Adipocyte (in vitro differentiated cells): ENCODE measurements around the gene HNRNPAB.
A peak's percentile ranks its signal among the peaks of the same experiment; 100 is the strongest.

Source experiments
- DNase-seq: peaks from one replicate; pipeline ENCODE4 v3.0.0-alpha.2; 2015; ENCODE audit warnings: low read depth
- H3K27me3 ChIP-seq: replicated peaks from 2 replicates; pipeline ENCODE4 v1.7.0; 2013; ENCODE audit warnings: mild to moderate bottlenecking, low read length, moderate library complexity; ENCODE audit not compliant: control insufficient read depth, insufficient read depth
- H3K36me3 ChIP-seq: 2 replicates; pipeline ENCODE4 v1.7.0; 2013; ENCODE audit warnings: low read length, mild to moderate bottlenecking, moderate library complexity; ENCODE audit not compliant: control insufficient read depth, insufficient read depth, severe bottlenecking
- H3K4me1 ChIP-seq: 2 replicates; pipeline ENCODE4 v1.7.0; 2013; ENCODE audit warnings: mild to moderate bottlenecking, low read length, moderate library complexity; ENCODE audit not compliant: control insufficient read depth, insufficient read depth
- H3K4me3 ChIP-seq: 2 replicates; pipeline ENCODE4 v1.7.0; 2013; ENCODE audit warnings: mild to moderate bottlenecking, low read length, moderate library complexity
- H3K9ac ChIP-seq: 2 replicates; pipeline ENCODE4 v1.7.0; 2013; ENCODE audit warnings: mild to moderate bottlenecking, low read length, moderate library complexity
- H3K9me3 ChIP-seq: 2 replicates; pipeline ENCODE4 v1.7.0; 2013; ENCODE audit warnings: mild to moderate bottlenecking, low read length, moderate library complexity; ENCODE audit not compliant: control insufficient read depth

The HNRNPAB gene

DNA sequence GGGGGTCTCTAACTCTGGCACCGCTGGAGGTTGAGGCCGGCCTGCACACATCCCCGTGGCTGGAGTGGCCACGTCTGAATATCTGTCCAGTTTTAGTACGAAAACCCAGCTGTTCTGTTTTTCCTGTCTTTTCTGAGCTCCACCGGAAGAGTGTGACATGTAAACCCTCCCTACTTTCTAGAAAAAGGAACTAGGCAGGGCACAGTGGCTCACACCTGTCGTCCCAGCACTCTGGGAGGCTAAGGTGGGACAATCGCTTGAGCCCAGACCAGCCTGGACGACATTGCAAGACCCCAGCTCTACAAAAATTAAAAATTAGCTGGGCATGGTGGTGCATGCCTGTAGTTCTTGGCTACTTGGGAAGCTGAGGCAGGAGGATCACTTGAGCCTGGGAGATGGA is 36.4 kb downstream of the HNRNPAB start:
- DNase-seq, result no peak

DNA sequence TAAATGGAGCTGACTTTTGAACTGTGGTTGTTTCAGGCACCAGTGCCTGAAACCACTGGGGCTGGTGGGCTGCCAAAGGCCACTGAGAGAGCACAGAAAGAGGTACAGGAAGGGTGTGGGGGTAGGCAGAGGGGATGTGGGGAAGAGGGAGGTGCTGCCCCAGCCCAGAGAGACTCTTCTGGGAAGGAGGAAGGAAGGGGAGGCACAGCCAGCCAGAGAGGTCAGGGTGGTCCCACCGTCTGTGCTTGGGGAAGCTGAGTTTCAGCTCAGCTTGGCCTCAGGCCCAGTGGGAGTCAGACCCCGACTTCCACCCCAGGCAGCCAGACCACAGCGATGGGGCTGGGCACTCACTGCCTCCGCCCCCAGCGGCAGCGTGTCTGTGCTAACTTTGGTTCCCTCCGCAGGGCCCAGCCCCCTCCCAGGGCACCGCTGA is 36.9 kb downstream of the HNRNPAB start:
- Histone ChIP-seq H3K4me1 (peaks cover 9% of the 10 kb centered on the region), H3K36me3 (no peaks in the 10 kb centered on the region), H3K9me3 (no peaks in the 10 kb centered on the region), H3K27me3 (peaks cover 17% of the 10 kb centered on the region), H3K4me3 (no peak overlapping the region), H3K9ac (no peak overlapping the region)
- DNase-seq, result no peak

More for the DNA sequence above, 36.4 kb downstream of the HNRNPAB start:
- H3K9me3 ChIP-seq, result no peaks in the 10 kb centered on the region
- H3K27me3 ChIP-seq, result peaks cover 12% of the 10 kb centered on the region
- H3K9ac ChIP-seq, result no peak overlapping the region
- H3K4me3 ChIP-seq, result no peak overlapping the region
- H3K4me1 ChIP-seq, result peaks cover 10% of the 10 kb centered on the region
- H3K36me3 ChIP-seq, result no peaks in the 10 kb centered on the region

DNA sequence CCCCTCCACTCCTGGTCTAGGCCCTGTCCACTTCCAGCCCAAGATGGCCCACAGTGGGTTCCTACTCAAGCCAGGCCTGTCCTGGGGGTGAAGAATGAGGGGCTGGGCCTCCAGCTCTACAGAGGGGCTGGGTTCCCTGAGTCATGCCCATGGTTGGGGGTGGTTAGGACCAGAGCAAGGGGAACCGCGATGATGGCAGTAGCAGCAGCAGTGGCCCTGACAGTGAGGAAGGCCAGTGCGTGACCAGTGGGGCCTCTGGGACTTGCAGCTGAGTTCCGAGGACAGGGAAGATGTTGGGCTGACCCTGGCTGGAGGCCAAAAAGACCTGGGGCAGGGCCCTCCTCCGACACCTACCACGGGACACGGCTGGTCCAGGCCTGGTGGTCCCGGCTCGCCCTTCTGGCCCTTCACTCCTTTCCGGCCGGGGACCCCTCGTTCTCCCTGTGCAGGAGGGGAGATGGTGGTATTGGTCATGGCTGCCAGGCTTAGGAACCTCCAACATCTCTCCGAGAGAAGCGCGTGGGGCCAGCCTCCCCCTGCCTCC is 37.4 kb downstream of the HNRNPAB start:
- H3K4me3 ChIP-seq, result no peak overlapping the region
- no peak for DNase-seq

DNA sequence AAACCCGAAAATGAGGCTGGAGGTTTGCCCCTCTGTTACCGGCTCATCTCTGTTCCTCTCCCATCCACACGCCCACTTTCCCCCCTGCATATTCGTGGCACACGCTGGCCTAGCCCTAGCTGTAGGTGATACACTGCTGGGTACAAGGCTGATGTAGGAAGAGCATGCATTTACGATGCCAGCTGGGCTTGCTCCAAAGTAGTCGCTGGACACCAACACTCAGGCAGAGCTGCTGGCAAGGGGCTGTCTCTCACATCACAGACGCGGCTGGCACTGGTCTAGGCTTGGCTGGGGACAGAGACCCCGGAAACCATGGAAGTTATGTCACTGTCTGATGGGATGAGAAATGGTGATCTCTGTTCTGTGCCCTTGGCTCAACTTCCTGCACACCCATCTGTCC is 38.1 kb downstream of the HNRNPAB start:
- Histone ChIP-seq H3K4me1 (no peaks in the 10 kb centered on the region), H3K9ac (no peak overlapping the region), H3K27me3 (peaks cover 28% of the 10 kb centered on the region), H3K36me3 (no peaks in the 10 kb centered on the region), H3K4me3 (no peak overlapping the region), H3K9me3 (no peaks in the 10 kb centered on the region)
- DNase-seq, result no peak

More for the DNA sequence above, 37.4 kb downstream of the HNRNPAB start:
- Histone ChIP-seq H3K27me3 (peaks cover 22% of the 10 kb centered on the region), H3K9me3 (no peaks in the 10 kb centered on the region), H3K36me3 (no peaks in the 10 kb centered on the region), H3K4me1 (peaks cover 4% of the 10 kb centered on the region), H3K9ac (no peak overlapping the region)

DNA sequence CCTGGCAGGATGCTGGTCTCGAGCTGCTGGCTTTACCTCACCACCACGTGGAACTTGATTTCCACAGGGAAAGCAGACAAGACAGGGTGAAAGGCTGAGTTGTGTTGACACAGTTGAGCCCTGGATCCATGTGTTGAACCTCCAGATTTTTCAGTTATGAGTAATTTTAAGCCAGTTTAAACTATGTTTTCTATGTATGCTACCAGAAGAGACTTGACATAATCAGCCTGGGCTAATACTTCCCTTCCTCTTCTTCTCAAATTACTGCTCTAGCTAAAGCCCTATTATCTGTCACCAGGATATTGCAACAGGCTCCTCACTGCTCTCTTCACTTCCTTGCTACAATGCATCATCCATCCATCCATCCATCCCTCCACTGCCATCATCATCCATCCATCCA is 40.2 kb downstream of the HNRNPAB start:
- no peak overlapping the region for H3K4me3 ChIP-seq
- no peaks in the 10 kb centered on the region for H3K36me3 ChIP-seq
- DNase-seq, result peak; percentile 34
- H3K27me3 ChIP-seq, result peaks cover 32% of the 10 kb centered on the region
- no peak overlapping the region for H3K9ac ChIP-seq
- H3K9me3 ChIP-seq, result no peaks in the 10 kb centered on the region
- H3K4me1 ChIP-seq, result peaks cover 7% of the 10 kb centered on the region

DNA sequence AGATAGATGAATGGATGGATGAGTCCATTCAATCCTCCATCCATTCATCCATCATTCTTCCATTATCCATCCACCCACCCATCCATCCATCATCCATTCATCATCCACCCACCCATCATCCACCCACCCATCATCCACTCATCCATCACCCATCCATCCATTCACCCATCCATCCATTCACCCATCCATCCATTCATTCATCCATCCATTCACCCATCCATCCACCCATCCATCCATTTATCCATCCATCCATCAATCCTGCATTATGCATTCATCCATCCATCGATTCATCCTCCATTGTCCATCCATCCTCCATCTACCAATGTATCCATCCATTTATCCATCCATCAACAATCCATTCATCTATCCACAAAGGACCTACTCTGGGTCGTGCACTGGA is 41.1 kb downstream of the HNRNPAB start:
- Histone ChIP-seq H3K4me1 (peaks cover 11% of the 10 kb centered on the region), H3K27me3 (peaks cover 32% of the 10 kb centered on the region), H3K9me3 (no peaks in the 10 kb centered on the region), H3K9ac (no peak overlapping the region), H3K36me3 (no peaks in the 10 kb centered on the region), H3K4me3 (no peak overlapping the region)
- no peak for DNase-seq

DNA sequence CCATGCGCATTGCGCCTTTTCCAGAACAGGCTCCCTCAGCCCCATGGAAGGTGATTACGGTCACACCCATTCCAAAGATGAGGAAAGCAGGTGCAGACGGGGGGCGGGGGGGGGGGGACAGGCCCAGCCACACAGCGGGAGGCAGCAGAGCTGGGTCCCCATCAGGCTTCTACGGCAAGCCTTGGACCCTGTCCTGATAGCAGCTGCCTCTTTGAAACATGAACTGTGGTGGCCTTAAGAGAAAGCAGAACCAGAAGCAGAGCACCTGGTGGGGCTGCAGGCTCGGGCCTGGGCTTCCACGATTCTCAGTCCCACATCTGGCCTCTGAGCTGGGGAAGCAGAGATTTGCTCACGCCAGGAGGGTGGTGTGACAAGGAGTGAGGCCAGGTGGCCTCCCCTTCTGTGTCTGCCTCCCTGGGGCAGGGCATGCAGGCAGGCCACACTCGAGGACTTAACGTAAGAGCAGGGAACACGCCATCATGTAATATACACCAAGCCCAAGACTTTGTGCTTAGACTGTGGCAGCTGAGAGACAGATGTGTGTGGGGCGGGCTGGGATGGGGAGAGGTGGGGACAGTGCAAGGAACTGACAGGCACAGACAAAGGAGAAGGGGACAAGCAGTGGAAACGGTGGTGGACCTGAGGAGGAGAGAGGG is 42.4 kb downstream of the HNRNPAB start:
- no peaks in the 10 kb centered on the region for H3K36me3 ChIP-seq
- H3K27me3 ChIP-seq, result peaks cover 30% of the 10 kb centered on the region
- H3K4me1 ChIP-seq, result peaks cover 11% of the 10 kb centered on the region
- H3K4me3 ChIP-seq, result no peak overlapping the region
- DNase-seq, result no peak
- no peak overlapping the region for H3K9ac ChIP-seq
- H3K9me3 ChIP-seq, result no peaks in the 10 kb centered on the region

DNA sequence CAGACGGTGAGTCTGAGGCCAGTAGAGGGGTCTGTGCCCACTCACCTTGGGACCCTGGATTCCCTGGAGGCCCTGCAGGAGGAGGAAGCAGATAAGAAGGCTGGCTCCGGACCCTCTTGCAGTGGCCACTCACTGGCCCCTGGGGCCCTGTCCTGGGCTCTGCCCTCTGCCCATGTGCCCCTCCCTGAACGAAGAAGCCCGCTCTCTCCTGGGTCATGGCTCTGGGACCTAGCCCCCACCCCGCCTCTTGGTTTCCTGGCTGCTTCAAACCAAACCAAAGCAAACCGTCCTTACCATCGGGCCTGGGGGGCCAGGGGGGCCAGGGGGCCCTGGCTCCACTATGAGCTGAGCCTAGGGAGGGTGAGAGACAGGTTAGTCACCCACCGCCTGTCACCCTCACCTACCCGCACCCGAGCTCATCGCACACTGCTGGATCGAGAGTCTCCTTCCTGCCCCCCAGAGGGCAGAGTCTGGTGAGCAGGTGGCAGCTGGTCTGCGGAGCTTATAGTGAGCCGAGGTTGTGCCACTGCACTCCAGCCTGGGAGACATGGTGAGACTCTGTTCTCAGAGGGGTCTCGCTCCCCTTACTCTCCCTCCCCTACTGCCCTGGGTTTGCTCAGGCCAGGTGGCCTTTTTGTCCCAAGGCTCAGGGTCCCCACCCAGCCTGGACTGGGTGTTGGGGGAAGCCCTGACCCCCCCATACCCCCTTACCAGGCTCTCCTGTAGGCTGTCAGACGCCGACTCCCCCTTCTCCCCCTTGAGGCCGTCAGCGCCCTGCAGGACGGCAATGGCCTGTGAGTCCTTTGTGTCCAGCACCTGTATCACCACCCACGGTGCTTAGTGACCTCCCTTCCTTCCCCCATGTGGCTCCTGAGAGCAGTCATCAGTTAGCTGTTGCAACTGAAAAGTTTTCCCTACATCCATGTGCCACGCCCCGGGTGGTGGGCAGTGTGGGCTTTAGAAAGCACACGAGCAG is 43.4 kb downstream of the HNRNPAB start:
- no peak for DNase-seq

DNA sequence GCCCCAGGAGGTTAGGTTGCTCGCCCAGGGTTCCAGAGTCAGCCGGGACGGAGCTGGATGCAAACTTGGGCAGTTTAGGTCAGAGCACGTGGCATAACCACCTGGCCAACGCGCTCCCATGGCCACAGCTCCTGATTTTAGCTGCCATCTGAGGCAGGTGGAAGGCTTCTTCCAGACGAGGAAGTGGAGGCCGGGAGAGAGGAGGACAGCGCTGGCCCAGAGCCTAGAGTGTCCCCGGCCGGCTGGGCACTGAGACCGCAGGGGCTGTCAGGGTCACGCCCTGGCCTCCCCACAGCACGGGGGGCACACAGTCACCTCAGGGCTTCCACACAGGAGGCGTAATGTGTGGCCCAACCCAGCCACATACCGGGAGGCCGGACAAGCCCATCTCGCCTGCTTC is 44.4 kb downstream of the HNRNPAB start:
- no peaks in the 10 kb centered on the region for H3K9me3 ChIP-seq
- DNase-seq, result no peak
- H3K4me3 ChIP-seq, result no peak overlapping the region
- peaks cover 11% of the 10 kb centered on the region for H3K4me1 ChIP-seq
- no peaks in the 10 kb centered on the region for H3K36me3 ChIP-seq
- H3K9ac ChIP-seq, result no peak overlapping the region
- peaks cover 24% of the 10 kb centered on the region for H3K27me3 ChIP-seq

More for the DNA sequence above, 43.4 kb downstream of the HNRNPAB start:
- Histone ChIP-seq H3K9ac (no peak overlapping the region), H3K27me3 (peaks cover 24% of the 10 kb centered on the region), H3K36me3 (no peaks in the 10 kb centered on the region), H3K4me3 (no peak overlapping the region), H3K9me3 (no peaks in the 10 kb centered on the region), H3K4me1 (peaks cover 11% of the 10 kb centered on the region)

DNA sequence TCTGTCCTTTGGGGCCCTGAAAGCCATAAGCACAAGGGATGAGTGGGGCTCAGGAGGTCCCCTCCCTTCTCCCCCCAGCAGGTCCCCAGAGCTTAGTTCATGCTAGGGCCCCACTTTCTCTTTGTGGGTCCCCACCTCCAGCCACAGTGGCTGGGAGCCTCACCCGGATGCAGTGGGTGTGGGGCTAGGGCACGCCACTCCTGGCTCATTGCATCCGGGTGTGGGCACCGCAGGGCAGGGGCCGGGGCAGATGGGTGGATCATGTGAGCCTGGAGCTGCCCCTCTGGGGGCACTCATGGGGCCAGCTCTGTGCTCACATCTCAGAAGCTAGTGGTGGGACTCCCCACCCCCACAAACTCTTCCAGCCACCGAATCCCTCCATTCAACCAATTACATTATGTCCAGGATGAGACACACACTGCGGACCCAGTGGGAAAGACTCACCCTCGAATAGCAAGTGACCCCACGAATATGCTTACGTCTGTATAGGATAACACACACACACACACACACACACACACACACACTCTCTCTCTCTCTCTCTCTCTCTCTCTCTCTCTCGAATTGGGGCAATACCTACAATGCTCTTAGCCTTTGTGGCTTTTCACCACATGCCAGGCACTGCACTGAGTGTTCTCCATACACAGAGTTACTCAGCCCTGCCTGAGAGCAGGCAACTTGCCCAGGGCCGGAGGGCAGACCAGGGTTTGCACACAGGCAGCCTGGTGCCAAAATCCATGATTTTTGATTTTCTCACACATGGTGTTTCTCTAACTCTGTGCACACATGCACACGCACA is 45.1 kb downstream of the HNRNPAB start:
- Histone ChIP-seq H3K9me3 (no peaks in the 10 kb centered on the region), H3K27me3 (peaks cover 24% of the 10 kb centered on the region), H3K36me3 (no peaks in the 10 kb centered on the region), H3K4me1 (peaks cover 11% of the 10 kb centered on the region), H3K4me3 (no peak overlapping the region), H3K9ac (no peak overlapping the region)
- DNase-seq, result peak; percentile 71
